HUDEP-2 (cell line): ENCODE measurements around the gene WSB1.
"Not testable (repeated sequence)": the region's sequence is repeated elsewhere in the genome, so short reads cannot be mapped to it uniquely, and the experiment has no call there.

Experiments used
- DNase-seq, 76 experiments: peaks; one replicate each; lab custom pipeline; 2025; ENCODE audit not compliant: unreplicated experiment in 76 of 76; lab: John Stamatoyannopoulos, UW

Gene WSB1

GRCh38 chr17:27293898-27294688, at the start of gene WSB1:
Gene WSB1 (plus strand): TSS chr17:27294114. CDS start chr17:27294396, 282 bp downstream.
- DNase-seq = peak in 75 of 76 experiments; percentile 22 to 95 (median 82)

GRCh38 chr17:27244491-27245223, 49.3 kb upstream of the WSB1 start:
- DNase-seq = no peak

- DNase-seq = peak in 72 of 76 experiments; percentile 10 to 83 (median 60)
These were observed 48.7 kb upstream of the WSB1 start for GRCh38 chr17:27245230-27245696.

- DNase-seq = no peak
These were observed 47.4 kb upstream of the WSB1 start for GRCh38 chr17:27246537-27246936.

GRCh38 chr17:27247071-27247957, 46.6 kb upstream of the WSB1 start:
- peak in 5 of 76 experiments; percentile 4 to 28 (median 10) for DNase-seq

- DNase-seq = no peak
These were observed 46.0 kb upstream of the WSB1 start for GRCh38 chr17:27247958-27248342.

- DNase-seq = not testable (repeated sequence)
These were observed 43.1 kb upstream of the WSB1 start for GRCh38 chr17:27250791-27251190.

GRCh38 chr17:27254802-27255201, 39.1 kb upstream of the WSB1 start:
- DNase-seq = not testable (repeated sequence)

- no peak for DNase-seq
These were observed 37.5 kb upstream of the WSB1 start for GRCh38 chr17:27256225-27257030.

- DNase-seq = no peak
These were observed 36.9 kb upstream of the WSB1 start for GRCh38 chr17:27257031-27257357.

GRCh38 chr17:27259356-27259755, 34.6 kb upstream of the WSB1 start:
- no peak for DNase-seq

GRCh38 chr17:27263386-27263785, 30.5 kb upstream of the WSB1 start:
- no peak for DNase-seq

- DNase-seq = no peak
These were observed 29.7 kb upstream of the WSB1 start for GRCh38 chr17:27264068-27264812.

GRCh38 chr17:27265333-27265732, 28.6 kb upstream of the WSB1 start:
- DNase-seq = no peak

GRCh38 chr17:27266228-27266627, 27.7 kb upstream of the WSB1 start:
- DNase-seq = no peak

- DNase-seq = no peak
These were observed 25.4 kb upstream of the WSB1 start for GRCh38 chr17:27268394-27269085.

GRCh38 chr17:27269201-27269600, 24.7 kb upstream of the WSB1 start:
- no peak for DNase-seq

- DNase-seq = no peak
These were observed 23.9 kb upstream of the WSB1 start for GRCh38 chr17:27269974-27270373.

GRCh38 chr17:27276653-27277156, 17.2 kb upstream of the WSB1 start:
- DNase-seq = no peak
